HL-60/S4 (cell line): ENCODE results near the gene ZNF672.
"Not testable (repeated sequence)": the region's sequence is repeated elsewhere in the genome, so short reads cannot be mapped to it uniquely, and the experiment has no call there.

Experiments
- in situ Hi-C: fragments of 300-500 bp; cut with MboI; formaldehyde crosslinking; loops from 2 replicates; pipeline ENCODE4 v1.14.3; 2022; ENCODE audit warnings: low sequenced_read_pairs

Gene ZNF672

GRCh38 chr1:248884632-248885295 is 46.7 kb downstream of the ZNF672 start:
- in situ Hi-C loops = no loop called here

GRCh38 chr1:248885646-248886045 is 47.6 kb downstream of the ZNF672 start:
- in situ Hi-C loops = no loop called here

- in situ Hi-C loops = no loop called here
These were observed 48.3 kb downstream of the ZNF672 start for GRCh38 chr1:248886237-248886895.

- in situ Hi-C loops = not testable (repeated sequence)
These were observed 51.9 kb downstream of the ZNF672 start for GRCh38 chr1:248889914-248890243.

- in situ Hi-C loops = no loop called here
These were observed 52.8 kb downstream of the ZNF672 start for GRCh38 chr1:248890549-248891498.

- in situ Hi-C loops = no loop called here
These were observed 53.7 kb downstream of the ZNF672 start for GRCh38 chr1:248891758-248892157.

GRCh38 chr1:248892590-248892989 is 54.6 kb downstream of the ZNF672 start:
- in situ Hi-C loops = no loop called here

GRCh38 chr1:248894837-248895236 is 56.8 kb downstream of the ZNF672 start:
- in situ Hi-C loops = no loop called here

- in situ Hi-C loops = no loop called here
These were observed 59.7 kb downstream of the ZNF672 start for GRCh38 chr1:248897412-248898337.
